ENCODE results near the gene FNDC5.

FNDC5 gene

GRCh38 chr1:32825181-32825580 lies 45.5 kb downstream of the FNDC5 start:
- no peaks in the 10 kb centered on the region for H3F3A ChIP-seq (ENCODE audit: low read depth)
- H3K27me3 ChIP-seq (ENCODE audit: insufficient read depth, low read length, poor library complexity, severe bottlenecking) = no peaks in the 10 kb centered on the region
- no peak overlapping the region for H3K9ac ChIP-seq (ENCODE audit: low read depth, low read length, poor library complexity, severe bottlenecking)
- peaks cover 27% of the 10 kb centered on the region for H4K20me1 ChIP-seq (ENCODE audit: insufficient read depth, low read length, poor library complexity, severe bottlenecking)
- no peaks in the 10 kb centered on the region for H3K9me3 ChIP-seq (ENCODE audit: insufficient read depth, low read depth, low read length)
- H3K9me2 ChIP-seq (replicated peaks; ENCODE audit: low read depth, low read length) = no peaks in the 10 kb centered on the region
- H3K4me1 ChIP-seq (ENCODE audit: insufficient read depth, low read length, poor library complexity, severe bottlenecking) = peaks cover 29% of the 10 kb centered on the region
- H3K79me2 ChIP-seq (ENCODE audit: insufficient read depth, low read length) = peaks cover 42% of the 10 kb centered on the region
- peaks cover 35% of the 10 kb centered on the region; the same call in 1 of the 2 replicates for H3K36me3 ChIP-seq (ENCODE audit: insufficient read depth, low read length)
- no peak overlapping the region for H3K4me3 ChIP-seq (ENCODE audit: low read length, poor library complexity, severe bottlenecking)
- TF ChIP-seq CTCF (conservative IDR thresholded peaks at IDR 0.05; ENCODE audit: low read length) (no peak), EZH2phosphoT487 (IDR thresholded peaks at IDR 0.05; ENCODE audit: borderline replicate concordance) (no peak)
- H3K4me2 ChIP-seq (ENCODE audit: low read depth, low read length, poor library complexity, severe bottlenecking) = no peak overlapping the region
- no peak overlapping the region for H2AFZ ChIP-seq (ENCODE audit: low read length)

- no peak for TF ChIP-seq CTCF (conservative IDR thresholded peaks at IDR 0.05; ENCODE audit: low read length)
- H3F3A ChIP-seq (ENCODE audit: low read depth) = 0 out of 2 replicates have a peak, but pooled peaks cover 10% of the 10 kb centered on the region
- no peaks in the 10 kb centered on the region for H3K9me2 ChIP-seq (replicated peaks; ENCODE audit: low read depth, low read length)
- peaks cover 56% of the 10 kb centered on the region for H4K20me1 ChIP-seq (ENCODE audit: insufficient read depth, low read length, poor library complexity, severe bottlenecking)
- peak overlapping the region; percentile 100 for H3K9ac ChIP-seq (ENCODE audit: low read depth, low read length, poor library complexity, severe bottlenecking)
- peaks cover 57% of the 10 kb centered on the region for H3K4me1 ChIP-seq (ENCODE audit: insufficient read depth, low read length, poor library complexity, severe bottlenecking)
- H3K79me2 ChIP-seq (ENCODE audit: insufficient read depth, low read length) = peaks cover 92% of the 10 kb centered on the region
- peak overlapping the region; percentile 100 for H3K4me3 ChIP-seq (ENCODE audit: low read length, poor library complexity, severe bottlenecking)
- H3K4me2 ChIP-seq (ENCODE audit: low read depth, low read length, poor library complexity, severe bottlenecking) = peak overlapping the region; percentile 98
- H3K36me3 ChIP-seq (ENCODE audit: insufficient read depth, low read length) = no peaks in the 10 kb centered on the region
- no peak overlapping the region for H2AFZ ChIP-seq (ENCODE audit: low read length)
- no peaks in the 10 kb centered on the region for H3K9me3 ChIP-seq (ENCODE audit: insufficient read depth, low read depth, low read length)
- peaks cover 5% of the 10 kb centered on the region for H3K27me3 ChIP-seq (ENCODE audit: insufficient read depth, low read length, poor library complexity, severe bottlenecking)
These were observed 51.7 kb downstream of the FNDC5 start for GRCh38 chr1:32818804-32819541.

GRCh38 chr1:32817815-32818786 lies 52.6 kb downstream of the FNDC5 start:
- Histone ChIP-seq H3K4me1 (ENCODE audit: insufficient read depth, low read length, poor library complexity, severe bottlenecking) (peaks cover 65% of the 10 kb centered on the region), H3F3A (ENCODE audit: low read depth) (0 out of 2 replicates have a peak, but pooled peaks cover 10% of the 10 kb centered on the region), H3K27me3 (ENCODE audit: insufficient read depth, low read length, poor library complexity, severe bottlenecking) (peaks cover 5% of the 10 kb centered on the region), H3K4me3 (ENCODE audit: low read length, poor library complexity, severe bottlenecking) (peak overlapping the region; percentile 100), H3K9me2 (replicated peaks; ENCODE audit: low read depth, low read length) (no peaks in the 10 kb centered on the region), H3K4me2 (ENCODE audit: low read depth, low read length, poor library complexity, severe bottlenecking) (peak overlapping the region; percentile 98), H3K9ac (ENCODE audit: low read depth, low read length, poor library complexity, severe bottlenecking) (peak overlapping the region; percentile 100), H3K9me3 (ENCODE audit: insufficient read depth, low read depth, low read length) (no peaks in the 10 kb centered on the region), H3K36me3 (ENCODE audit: insufficient read depth, low read length) (no peaks in the 10 kb centered on the region), H2AFZ (ENCODE audit: low read length) (peak overlapping the region; percentile 69), H4K20me1 (ENCODE audit: insufficient read depth, low read length, poor library complexity, severe bottlenecking) (peaks cover 60% of the 10 kb centered on the region), H3K79me2 (ENCODE audit: insufficient read depth, low read length) (peaks cover 94% of the 10 kb centered on the region)
- TF ChIP-seq CTCF (conservative IDR thresholded peaks at IDR 0.05; ENCODE audit: low read length) (no peak), EZH2phosphoT487 (IDR thresholded peaks at IDR 0.05; ENCODE audit: borderline replicate concordance) (no peak)

Measured in Loucy (cell line).